GM19395 (cell line): ENCODE results near the gene ZFYVE28.
"Not testable (repeated sequence)": the region's sequence is repeated elsewhere in the genome, so short reads cannot be mapped to it uniquely, and the experiment has no call there.

Experiments used
- ATAC-seq: cut with Tn5 transposase; IDR thresholded peaks from one replicate; pipeline ENCODE4 v1.9.1; 2021; ENCODE audit warnings: mild to moderate bottlenecking, moderate library complexity; ENCODE audit not compliant: unreplicated experiment

Gene ZFYVE28

DNA sequence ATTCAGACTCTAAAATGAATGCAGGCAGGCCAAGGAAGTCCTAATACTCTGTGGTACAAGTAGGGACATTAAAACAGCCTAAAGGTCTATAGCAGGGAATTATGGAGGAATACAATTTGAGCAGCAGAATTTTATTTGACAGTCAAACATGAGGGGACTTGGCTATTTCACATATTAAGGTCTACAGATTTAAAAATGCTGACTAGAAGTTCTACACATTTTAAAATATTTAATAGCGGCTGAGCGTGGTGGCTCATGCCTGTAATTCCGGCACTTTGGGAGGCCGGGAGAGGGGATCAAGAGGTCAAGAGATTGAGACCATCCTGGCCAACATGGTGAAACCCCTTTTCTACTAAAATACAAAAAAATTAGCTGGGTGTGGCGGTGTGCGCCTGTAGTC, 187.4 kb downstream of the ZFYVE28 start:
- no peak for ATAC-seq

DNA sequence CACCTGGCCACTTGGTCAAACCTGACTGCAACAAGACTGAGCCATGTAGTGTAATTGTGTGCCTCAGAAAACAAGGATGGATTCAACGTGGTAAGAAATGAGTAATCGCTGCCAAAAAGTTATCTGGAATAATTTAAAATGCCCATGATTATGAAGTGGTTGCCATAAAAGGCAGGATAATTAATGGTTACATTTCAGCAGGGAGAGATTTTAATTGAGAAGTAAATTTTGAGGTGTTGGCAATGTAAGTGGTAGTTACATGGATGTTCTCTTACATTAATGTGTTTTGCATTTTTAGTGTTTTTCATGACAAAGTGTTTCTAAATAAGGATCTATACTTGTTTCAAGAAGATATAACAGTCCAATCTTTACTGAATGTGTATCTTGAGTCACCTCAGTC, 192.2 kb downstream of the ZFYVE28 start:
- ATAC-seq, result no peak

DNA sequence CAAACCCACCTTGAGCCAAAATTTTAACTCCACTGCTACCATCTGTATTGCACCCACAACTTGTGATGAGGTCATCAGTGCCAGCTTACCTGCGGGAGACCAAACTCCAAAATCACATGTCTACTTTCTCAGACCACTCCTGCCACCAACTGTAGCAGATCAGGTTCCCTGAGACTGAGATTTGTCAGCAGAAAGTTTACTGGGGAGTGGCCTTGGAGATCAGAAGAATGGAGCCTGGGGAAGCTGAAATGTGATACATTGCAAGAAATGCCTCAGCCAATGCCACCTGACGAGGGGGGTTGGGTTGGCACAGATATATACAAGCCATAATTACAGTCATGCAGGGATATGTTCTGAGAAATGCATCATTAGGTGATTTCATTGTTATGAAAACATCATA, 195.6 kb downstream of the ZFYVE28 start:
- ATAC-seq, result no peak

DNA sequence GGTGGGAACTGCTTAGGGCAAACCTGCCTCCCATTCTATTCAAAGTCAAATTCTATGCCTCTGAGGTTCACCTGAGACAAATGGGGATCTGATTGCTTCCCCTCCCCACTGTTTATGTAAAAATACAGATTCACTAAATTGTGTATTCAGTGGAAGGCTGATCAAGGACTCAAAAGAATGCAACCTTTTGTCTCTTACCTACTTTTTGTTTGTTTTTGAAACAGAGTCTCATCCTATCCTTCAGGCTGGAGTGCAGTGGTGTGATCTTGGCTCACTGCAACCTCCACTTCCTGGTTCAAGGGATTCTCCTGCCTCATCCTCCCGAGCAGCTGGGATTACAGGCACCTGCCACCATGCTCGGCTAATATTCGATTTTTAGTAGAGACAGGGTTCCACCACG, 197.1 kb downstream of the ZFYVE28 start:
- ATAC-seq, result not testable (repeated sequence)

DNA sequence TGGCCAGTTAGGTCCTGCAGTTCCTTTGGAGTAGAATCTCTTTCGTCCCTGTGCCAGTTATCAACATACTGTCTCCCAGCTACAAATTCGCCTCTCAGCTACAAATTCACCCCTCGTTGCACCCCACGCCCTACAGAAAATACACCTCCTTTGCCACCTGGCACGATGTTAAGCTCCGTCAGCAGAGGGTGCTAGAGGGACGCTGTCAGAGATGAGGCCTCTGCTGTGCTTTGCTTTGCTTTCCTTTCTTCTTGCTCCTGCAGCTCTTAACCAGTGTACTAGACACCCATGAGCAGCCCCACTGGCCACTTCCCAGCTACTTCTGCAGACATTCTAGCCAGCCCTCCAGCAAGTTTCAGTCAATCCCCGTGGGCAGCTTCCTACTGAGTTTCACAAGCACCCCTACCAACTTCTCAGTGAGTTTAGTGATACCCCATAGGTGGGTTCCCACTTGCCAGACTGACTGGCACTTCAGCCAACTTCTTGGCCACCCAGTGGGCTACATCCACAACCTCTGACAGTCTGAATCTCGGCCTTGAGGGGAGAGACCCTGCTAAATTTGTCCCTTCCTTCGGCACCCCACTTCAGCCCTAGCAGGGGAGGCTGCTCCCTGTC, 198.3 kb downstream of the ZFYVE28 start:
- ATAC-seq, result peak; percentile 56
